Ovary (tissue), 3 donors: ENCODE data around the gene APOH.

Experiments
- CTCF ChIP-seq, 3 donors: fragments of 450-650 bp in 2 of 3; fragments of 200-600 bp in 1 of 3; IDR thresholded peaks; one replicate each; pipeline versions ENCODE4 v1.5.1 to v1.8.0; 2016 to 2022; ENCODE audit warnings: antibody characterized with exemption in 3 of 3, mild to moderate bottlenecking in 1 of 3
- POLR2A ChIP-seq: fragments of 450-650 bp; IDR thresholded peaks from one replicate; pipeline ENCODE4 v1.6.1; 2017; ENCODE audit warnings: antibody characterized with exemption, mild to moderate bottlenecking, moderate library complexity
- donor health status: DM: no; HTN: no; CAD: no.

- TF ChIP-seq CTCF (IDR thresholded peaks at IDR 0.05), result no peak
- TF ChIP-seq POLR2A, result no peak
These were observed 33.6 kb upstream of the APOH start for GRCh38 chr17:66262767-66263166.
